CD1c-positive myeloid dendritic cell (primary cell): ENCODE results near the gene TMEM45A.
"Not testable (repeated sequence)": the region's sequence is repeated elsewhere in the genome, so short reads cannot be mapped to it uniquely, and the experiment has no call there.

Experiments used
- DNase-seq: peaks from one replicate; pipeline ENCODE4 v3.0.0-alpha.2; 2016; ENCODE audit errors: extremely low spot score

Gene TMEM45A

GRCh38 chr3:100492059-100493006 lies at the start of gene TMEM45A:
Gene TMEM45A (plus strand): TSS chr3:100492619. CDS start chr3:100555212, 62,593 bp downstream.
- DNase-seq, result peak; percentile 93

- no peak for DNase-seq
Observed at GRCh38 chr3:100443690-100444089, 48.7 kb upstream of the TMEM45A start.

- not testable (repeated sequence) for DNase-seq
Observed at GRCh38 chr3:100447067-100447466, 45.4 kb upstream of the TMEM45A start.

- no peak for DNase-seq
Observed at GRCh38 chr3:100448079-100448478, 44.3 kb upstream of the TMEM45A start.

- DNase-seq, result no peak
Observed at GRCh38 chr3:100449214-100449613, 43.2 kb upstream of the TMEM45A start.

GRCh38 chr3:100454677-100455076 lies 37.7 kb upstream of the TMEM45A start:
- no peak for DNase-seq

- DNase-seq, result no peak
Observed at GRCh38 chr3:100455841-100456550, 36.4 kb upstream of the TMEM45A start.

GRCh38 chr3:100456745-100457144 lies 35.7 kb upstream of the TMEM45A start:
- no peak for DNase-seq

GRCh38 chr3:100457811-100458210 lies 34.6 kb upstream of the TMEM45A start:
- no peak for DNase-seq

GRCh38 chr3:100458814-100459213 lies 33.6 kb upstream of the TMEM45A start:
- no peak for DNase-seq

- peak; percentile 50 for DNase-seq
Observed at GRCh38 chr3:100463002-100463401, 29.4 kb upstream of the TMEM45A start.

GRCh38 chr3:100463646-100464155 lies 28.7 kb upstream of the TMEM45A start:
- no peak for DNase-seq

GRCh38 chr3:100465892-100466777 lies 26.3 kb upstream of the TMEM45A start:
- DNase-seq, result peak; percentile 10

GRCh38 chr3:100467133-100467532 lies 25.3 kb upstream of the TMEM45A start:
- no peak for DNase-seq

- DNase-seq, result no peak
Observed at GRCh38 chr3:100468676-100469075, 23.7 kb upstream of the TMEM45A start.

GRCh38 chr3:100470951-100471350 lies 21.5 kb upstream of the TMEM45A start:
- DNase-seq, result no peak

GRCh38 chr3:100471444-100471843 lies 21.0 kb upstream of the TMEM45A start:
- no peak for DNase-seq

- not testable (repeated sequence) for DNase-seq
Observed at GRCh38 chr3:100477851-100478360, 14.5 kb upstream of the TMEM45A start.

GRCh38 chr3:100478521-100478920 lies 13.9 kb upstream of the TMEM45A start:
- not testable (repeated sequence) for DNase-seq

GRCh38 chr3:100480081-100480480 lies 12.3 kb upstream of the TMEM45A start:
- no peak for DNase-seq

GRCh38 chr3:100482176-100482575 lies 10.2 kb upstream of the TMEM45A start:
- no peak for DNase-seq
